Activated CD8-positive, alpha-beta memory T cell treated with anti-CD3 and anti-CD28 coated beads, Interleukin-2, amount 50 U/mL, for 1 hour (primary cell): ENCODE results near the gene OGFRL1.

Source experiments
- DNase-seq: peaks from one replicate; pipeline ENCODE4 v3.0.0-alpha.2; 2020; ENCODE audit errors: extremely low read depth

Gene OGFRL1

GRCh38 chr6:71287038-71287437, 1.6 kb upstream of the OGFRL1 start:
- DNase-seq, result no peak

DNA sequence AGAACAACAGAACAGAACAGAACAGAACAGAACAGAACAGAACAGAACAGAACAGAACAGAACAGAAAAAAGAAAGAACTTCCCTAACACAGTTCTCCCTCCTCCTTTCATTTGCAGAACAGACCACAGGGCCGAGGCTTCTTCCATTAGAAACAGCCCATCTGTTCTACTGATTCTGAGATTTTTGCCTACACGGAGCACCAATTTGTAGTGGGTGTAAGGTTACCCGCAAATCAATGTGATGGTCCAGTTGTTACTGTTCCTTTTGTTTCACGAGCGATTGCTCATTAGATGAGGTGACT, 734 bp upstream of the OGFRL1 start:
- DNase-seq, result no peak

DNA sequence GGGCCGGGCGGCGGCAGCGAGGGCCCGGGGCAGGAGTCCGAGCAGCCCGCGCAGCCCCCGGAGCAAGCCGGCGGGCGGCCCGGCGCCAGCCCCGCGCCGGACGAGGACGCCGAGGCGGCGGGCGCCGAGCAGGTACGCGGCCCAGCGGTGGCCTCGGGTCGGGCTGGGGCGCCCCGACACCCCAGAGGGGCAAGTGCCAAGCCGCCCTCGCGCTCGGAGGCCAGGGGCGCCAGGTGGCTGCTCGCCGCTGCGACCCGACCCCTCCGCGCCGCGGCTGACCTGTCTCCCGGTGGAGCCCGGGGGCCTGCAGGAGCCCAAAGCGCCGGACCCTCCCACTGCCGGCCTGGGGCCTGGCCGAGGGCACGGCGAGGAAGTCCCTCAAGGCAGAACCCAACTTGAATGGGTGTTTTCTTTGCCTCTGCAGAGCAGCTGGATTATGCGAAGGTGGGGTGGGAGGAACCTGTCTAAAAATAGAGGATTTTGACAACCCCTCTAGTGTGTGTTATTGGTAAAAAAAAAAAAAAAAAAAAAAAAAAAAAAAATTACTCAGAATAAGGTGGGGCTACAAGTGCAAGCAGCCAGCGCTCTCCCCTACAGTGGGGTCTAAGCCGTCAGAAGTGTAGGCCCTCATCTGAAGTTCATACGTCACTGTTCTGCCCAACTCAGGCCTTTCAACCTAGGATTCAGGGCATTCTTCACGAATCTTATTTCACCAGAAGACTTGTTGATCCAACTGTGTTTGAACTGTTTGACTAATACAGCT, 609 bp downstream of the OGFRL1 start:
- no peak for DNase-seq

DNA sequence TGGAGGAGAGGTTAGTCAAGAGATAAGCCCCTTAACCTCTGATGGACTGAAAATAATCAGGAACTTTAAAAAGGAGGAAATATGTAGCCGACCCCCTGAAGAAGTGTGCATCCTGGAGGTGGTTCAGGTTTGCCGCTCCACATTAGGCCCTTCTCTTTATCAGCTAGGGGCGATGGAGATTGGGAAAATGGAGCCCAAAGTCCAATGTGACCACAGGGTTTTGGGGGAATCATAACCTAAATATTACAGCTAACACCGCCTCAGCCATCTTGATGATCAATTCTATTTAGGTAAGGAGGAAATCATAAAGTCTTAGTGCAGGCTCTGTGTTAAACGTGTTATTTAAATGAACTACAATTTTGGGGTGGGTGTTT, 1.2 kb downstream of the OGFRL1 start:
- no peak for DNase-seq

GRCh38 chr6:71290611-71291010, 2.0 kb downstream of the OGFRL1 start:
- DNase-seq, result no peak

GRCh38 chr6:71292001-71292400, 3.4 kb downstream of the OGFRL1 start:
- DNase-seq, result no peak

DNA sequence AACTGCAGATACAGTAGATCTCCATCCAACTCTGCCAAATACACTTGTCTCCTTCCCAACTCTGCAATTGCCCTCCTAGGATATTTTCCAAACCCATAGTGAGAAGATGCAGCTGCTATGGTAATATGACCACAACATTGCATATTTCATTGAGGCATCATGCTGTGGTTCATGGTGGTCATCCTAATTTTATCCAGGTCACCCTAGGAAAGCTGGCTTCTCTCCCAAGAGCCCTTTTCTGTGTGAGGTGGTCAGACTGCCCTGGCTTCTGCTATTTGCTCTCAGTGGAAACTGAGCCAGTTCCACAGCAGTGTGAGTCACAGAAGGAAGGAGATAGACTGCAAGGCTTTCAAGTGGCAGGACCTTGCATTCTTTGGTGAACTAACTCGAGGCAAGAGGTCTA, 5.5 kb downstream of the OGFRL1 start:
- no peak for DNase-seq

DNA sequence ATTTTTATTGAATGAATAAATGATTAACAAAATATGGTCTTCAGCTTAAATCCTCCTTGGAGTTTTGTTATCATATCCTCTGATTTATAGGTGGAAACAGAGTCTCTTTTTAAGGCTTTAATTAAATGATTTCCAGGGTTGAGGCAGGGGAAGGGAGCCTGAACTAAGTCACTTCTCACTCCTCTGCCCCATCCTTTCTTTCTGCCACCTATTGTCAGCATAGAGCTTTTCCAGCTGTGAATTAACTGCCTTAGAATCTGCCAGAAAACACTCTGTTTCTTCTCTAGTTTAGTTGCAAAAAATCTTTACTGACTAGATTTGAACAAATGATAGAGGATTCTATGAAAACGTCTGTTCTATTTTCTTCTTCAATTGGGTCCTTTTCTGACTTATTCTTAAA, 9.8 kb downstream of the OGFRL1 start:
- DNase-seq, result no peak

DNA sequence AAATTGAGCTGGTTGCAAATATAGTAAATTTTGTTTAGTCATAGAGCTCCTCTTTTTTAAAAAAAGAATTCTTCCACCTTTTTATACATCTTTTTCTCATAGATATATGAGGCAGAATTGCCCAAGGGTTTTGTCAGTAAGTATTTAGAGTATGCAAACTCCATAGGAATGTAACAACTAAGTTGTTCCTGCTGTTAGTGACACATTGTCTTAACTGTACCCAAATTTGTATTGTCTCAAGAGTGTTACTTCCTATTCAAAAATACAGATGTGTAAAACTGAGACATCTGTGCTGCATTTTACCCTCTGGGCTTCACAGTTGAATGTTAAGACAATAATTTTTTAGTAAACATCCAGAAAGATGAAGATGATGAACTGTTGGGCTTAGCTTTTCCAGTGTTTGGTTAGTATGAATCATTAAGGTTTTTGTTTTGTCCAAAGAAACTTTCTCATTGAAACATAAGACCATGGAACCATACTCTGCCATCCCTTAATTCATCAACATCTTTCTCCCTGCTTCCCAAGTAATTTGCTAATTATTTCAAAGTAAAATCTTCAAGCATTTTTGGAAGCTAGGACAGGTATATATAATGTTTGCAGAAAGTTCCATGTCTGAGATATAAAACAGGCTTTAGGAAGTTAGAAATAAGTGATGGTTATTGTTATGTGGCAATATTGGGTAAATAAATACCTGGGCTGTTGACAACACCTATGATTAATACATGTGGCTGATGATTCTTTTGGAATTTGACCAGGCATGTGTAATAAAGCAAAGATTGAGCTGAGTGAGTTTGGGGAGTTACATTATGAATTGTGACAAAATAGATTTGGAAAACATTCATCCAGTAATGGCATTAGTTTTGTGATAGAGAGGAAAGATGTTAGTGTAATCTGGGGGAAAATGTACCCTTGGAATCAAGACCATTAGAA, 11.2 kb downstream of the OGFRL1 start:
- no peak for DNase-seq

- no peak for DNase-seq
Measured at GRCh38 chr6:71300561-71301168, 12.1 kb downstream of the OGFRL1 start.

DNA sequence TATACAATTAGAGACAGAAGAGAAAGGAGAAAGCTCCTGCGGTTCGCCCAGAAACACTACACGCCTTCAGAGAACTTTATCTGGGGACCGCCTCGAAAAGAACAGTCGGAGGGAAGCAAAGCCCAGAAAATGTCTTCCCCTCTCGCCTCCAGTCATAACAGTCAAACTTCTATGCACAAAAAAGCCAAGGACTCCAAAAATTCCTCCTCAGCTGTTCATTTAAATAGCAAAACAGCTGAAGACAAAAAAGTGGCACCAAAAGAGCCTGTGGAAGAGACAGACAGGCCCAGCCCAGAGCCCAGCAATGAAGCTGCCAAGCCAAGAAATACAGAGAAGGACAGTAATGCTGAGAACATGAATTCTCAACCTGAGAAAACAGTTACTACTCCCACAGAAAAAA, 12.9 kb downstream of the OGFRL1 start:
- DNase-seq, result no peak

GRCh38 chr6:71309656-71310055, 21.0 kb downstream of the OGFRL1 start:
- no peak for DNase-seq

DNA sequence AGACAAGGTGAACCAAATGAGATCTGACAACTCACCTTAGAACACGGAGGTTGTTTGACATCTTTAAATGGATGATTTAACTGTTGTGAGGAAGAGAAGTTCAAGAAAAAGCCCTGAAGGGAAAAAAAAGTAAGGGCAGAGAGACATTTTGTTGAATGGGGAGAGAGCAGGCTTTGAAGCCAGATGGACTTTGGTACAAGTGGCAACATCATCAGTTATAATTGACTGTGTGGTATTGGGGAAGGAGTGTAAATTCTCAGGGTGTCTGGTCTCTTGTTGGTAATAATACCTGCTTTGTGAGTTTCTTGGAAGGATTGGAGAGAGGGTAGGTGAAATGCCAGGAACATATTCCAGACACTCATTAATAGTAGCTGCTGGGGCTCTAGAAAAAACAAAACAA, 21.6 kb downstream of the OGFRL1 start:
- no peak for DNase-seq

DNA sequence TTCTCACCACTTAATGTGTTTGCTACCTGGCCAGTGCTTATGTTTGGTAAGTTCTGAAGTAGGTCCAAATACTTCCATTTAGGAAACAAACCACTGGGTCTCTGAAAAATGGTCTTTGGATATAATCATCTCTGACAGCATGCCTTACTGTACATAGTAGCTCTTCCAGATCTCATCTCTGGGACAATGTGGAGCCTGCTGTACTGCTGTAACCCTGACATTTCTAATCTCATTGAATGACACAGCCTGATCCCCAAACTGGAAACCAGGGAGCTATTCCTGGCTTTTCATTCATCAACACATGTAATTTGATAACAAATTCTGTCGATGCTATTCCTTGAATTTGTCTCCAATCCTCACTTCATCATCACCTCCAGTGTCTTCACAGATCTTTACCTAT, 23.5 kb downstream of the OGFRL1 start:
- DNase-seq, result no peak

DNA sequence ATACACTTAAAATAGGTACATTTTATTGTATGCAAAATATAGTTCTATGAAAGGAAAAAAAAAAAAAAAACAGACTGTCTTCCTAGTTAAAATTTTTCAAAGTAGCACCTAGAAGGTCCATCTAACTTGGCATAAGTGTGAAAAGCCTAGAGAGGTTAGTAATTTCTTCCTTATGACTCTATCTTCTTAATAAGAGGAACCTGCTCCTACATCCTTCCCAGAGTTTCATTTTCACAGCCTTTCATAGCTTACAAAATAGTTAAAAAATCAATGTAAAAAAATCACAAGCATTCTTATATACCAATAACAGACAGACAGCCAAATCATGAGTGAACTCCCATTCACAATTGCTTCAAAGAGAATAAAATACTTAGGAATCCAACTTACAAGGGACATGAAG, 28.8 kb downstream of the OGFRL1 start:
- DNase-seq, result no peak

DNA sequence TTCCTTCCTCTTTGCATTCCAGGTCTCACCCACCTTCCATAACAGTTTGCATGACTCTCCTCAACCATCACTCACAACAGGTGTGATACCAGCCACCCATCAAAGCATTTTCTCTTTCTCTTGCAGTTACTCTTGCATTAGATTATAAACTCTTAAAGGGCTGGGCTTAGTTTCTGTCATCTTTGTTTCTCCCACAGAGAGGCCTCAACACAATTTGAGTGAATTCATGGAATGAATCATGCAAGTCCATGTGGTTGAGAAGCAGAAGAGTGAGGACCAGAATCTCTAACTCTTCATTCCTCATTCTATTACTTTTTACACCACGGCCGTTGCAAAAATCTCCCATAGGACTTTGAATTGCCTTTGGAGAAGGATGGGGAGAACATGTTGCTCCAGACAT, 31.4 kb downstream of the OGFRL1 start:
- DNase-seq, result no peak

DNA sequence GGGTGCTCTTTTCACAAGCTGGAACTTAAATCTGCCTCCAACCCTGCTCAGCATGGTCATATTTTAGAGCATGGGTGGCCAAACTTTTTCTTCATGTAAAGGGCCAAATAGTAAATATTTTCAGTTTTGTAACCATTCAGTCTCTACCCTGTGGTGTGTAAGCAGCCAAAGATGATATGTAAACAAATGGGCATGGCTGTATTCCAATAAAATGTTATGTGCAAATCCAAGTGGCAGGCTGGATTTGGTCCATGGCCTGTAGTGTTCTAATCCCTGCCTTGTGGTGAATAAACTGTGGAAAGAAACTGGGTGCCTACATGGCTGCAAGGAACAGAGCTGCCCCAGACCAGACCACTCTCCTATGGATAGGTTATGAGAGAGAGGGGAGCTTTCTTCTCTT, 32.7 kb downstream of the OGFRL1 start:
- no peak for DNase-seq

DNA sequence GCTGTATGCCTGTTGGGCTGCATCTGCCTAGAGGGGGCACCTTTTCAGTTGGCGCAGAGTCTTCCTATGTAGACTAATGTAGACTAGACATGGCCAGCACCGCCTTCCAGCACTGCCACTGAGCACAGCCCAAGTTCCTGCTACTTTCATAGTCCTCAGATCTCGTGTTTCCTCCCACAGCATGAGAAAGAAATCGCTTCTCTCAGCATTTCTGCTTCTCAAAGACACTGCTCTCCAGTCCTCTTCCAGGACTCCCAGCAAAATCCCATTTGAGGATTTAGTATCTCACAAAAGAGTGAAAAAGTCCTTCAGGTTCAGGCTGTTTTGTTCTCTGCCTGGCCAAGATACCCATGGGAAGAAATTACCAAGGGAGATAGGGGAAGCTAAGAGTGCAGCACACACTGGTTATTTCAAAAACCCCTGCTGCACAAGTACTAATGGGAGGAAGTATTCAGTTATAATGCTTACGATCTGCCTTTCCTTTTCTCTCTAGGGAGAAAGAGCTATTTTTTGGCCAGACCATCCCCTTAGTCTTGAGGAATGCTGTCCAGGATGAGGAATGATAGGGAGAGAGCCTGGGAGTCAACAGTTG, 35.7 kb downstream of the OGFRL1 start:
- DNase-seq, result no peak

- no peak for DNase-seq
Measured at GRCh38 chr6:71326611-71327010, 38.0 kb downstream of the OGFRL1 start.

- DNase-seq, result no peak
Measured at GRCh38 chr6:71330501-71330900, 41.9 kb downstream of the OGFRL1 start.

GRCh38 chr6:71332012-71332411, 43.4 kb downstream of the OGFRL1 start:
- no peak for DNase-seq

DNA sequence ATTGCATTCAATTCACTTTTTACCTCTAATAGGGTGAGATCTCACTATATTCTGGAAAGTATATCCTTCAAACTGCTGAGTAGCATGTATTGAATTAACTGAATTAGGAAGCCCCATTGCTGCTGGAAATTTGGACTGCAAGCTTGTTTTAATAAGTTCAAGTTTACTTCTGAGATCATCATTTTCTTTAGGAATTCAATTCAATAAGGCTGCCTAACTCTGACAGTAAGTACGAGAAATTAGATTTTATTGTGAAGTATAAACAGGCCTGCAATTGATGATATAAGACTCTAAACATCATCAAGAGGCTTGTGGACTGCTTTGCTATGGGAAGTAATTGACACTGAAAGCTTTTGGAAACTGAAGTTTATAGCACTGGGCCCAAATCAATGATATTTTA, 44.4 kb downstream of the OGFRL1 start:
- no peak for DNase-seq

DNA sequence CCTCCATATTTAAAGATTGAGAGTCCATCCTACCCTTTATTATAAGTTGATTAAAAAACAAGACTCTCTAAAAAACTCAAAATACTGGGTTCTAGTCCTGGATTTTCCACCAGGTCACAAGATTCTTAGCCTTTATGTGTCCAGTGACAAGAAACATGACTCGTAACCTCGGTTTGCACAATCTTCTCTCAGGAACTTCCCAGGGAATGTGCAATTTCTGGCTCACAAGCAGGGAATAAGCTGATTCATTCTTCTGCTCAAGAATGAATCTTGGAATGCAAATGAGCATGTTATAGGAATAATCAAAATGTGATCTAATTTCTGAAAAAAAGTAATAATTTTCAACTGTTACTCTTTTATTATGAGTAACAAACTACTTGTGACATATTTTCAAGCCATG, 45.1 kb downstream of the OGFRL1 start:
- no peak for DNase-seq
